Medulla oblongata (tissue), 1 donor: Measurements from ENCODE around the gene ZNF286A.
"Not testable (repeated sequence)": the region's sequence is repeated elsewhere in the genome, so short reads cannot be mapped to it uniquely, and the experiment has no call there.

Experiments used
- DNase-seq: peaks from one replicate; pipeline ENCODE4 v3.0.0-alpha.2; 2015; ENCODE audit errors: extremely low spot score

ZNF286A gene

DNA sequence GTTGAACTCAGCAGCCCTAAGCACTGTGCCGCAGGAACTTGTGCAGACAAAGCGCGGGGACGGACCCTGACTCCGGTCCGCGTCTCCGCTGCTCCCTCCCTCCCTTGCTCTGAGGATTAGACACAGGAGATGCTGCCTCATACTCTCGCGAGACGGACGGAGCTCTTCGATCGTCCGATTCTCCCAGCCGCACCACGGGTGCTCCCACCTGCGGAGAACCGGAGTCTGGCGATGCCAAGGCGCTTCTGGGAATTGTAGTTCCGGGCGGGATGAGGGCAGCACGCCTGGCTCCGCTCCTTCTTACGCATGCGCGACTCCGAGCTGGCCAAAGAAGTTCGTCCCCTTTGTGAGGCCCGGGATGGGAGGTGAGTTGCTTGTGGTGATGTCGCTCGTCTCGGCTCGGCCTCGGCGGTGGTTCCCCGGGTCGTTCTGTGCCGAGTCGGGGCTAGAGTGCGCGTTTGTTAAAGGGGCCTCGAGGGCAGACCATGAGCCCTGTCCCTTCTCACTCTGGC is at the start of gene ZNF286A:
Gene ZNF286A, plus strand, starts transcription at position 340 of the 512 bp plus-strand sequence. CDS start 578 bp downstream, outside the sequence.
- peak; percentile 100 for DNase-seq

DNA sequence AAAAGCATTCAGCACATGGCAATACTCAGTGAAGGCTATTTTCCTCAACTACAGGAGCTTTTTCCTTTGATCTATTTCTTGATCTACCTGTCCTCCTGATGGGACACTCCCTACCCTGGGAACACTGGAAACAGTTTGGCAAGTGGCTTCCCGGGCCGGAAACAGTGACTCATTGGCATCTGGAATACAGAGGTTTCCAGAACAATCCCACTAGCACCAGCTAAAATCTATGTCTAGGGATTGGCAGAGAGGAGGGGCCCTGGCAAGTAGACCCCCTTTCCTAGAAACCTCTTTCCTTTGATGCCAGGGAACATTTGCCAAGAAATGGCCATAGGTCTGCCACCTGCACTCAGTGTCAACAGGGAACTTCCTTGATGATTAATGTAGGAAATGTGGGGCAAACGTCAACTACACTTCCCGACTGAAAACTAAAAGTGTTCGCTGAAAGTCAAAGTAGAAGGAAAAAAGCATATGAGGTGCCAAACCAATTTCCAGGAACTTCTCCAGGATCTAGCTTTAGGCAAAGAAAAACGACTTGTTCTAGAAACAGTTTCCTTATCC is 49.6 kb upstream of the ZNF286A start:
- peak; percentile 42 for DNase-seq

DNA sequence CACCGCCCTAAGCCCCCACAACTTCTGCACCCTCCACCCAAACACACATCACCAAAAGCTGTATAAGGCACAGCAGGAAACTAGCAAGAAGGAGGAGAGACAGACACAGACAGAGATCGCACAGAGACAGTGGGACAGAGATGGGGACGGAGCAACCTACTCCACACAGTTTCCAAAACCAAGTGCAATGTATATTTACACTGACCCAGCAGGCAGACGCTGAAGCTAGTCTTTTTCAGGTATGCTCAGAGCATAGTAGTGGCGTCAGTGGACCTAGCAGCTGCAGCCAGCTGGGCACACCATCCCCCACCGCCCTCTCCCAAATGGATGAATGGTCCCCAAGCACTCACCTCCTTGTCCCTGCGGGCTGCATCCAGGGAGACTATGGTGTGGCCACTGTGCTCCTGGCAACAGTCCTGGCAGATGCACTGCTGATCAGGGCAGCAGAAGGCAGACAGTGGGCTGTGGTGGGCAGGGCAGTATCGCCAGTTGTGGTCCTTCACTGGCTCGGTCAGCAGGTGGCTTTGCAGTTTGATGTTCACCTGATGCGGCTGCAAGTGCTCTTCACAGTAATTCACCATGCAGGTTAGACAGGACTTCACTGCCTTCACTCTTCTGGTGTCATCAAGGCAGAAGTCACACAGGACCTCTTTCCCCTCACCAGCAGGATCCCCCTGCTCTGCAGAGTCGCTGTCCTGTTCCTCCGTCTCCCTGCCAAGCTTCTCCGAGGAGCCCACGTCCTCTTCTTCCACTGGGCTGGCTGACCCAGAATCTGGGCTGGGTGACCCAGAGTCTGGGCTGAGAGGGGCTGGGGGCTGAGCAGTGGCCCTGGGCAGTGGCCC is 48.6 kb upstream of the ZNF286A start:
- no peak for DNase-seq

DNA sequence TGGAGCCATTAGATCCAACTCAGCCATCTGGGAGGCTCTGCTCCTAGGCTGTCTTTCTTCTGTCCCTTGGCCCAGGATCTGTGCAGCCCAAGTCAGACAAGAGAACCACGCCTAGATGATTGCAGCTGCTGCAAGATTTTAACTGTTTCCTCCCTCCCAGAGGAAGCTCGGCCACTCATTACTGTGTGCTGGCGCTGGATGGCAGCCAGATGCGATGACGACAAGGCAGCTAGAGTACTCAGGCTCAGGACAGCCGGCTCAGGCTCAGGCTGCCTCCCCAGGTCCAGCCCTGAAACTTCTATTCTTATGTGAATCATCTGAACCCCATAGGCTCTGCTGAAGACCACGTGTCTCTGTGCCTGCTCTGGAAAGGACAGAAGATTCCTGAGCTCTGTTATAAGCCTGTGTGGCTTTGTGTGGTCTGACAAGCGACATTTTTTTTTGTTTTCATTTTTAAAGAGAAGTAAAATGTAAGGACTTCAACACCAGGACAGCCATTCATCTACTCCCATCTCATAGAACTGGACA is 47.9 kb upstream of the ZNF286A start:
- peak; percentile 89 for DNase-seq

DNA sequence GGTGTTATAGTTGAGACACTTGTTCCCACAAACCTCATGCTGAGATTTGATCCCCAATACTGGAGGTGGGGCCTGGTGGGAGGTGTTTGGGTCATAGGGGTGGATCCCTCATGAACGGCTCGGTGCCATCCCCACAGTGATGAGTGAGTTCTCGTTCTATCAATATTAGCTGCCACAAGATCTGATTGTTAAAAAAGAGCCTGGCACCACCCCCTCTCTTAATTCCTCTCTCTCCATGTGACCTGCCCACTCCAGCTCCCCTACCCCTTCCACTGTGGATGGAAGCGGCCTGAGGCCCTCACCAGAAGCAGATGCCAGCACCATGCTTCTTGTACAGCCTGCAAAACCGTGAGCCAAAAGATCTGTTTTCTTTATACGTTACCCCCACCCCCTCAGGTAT is 46.6 kb upstream of the ZNF286A start:
- no peak for DNase-seq

DNA sequence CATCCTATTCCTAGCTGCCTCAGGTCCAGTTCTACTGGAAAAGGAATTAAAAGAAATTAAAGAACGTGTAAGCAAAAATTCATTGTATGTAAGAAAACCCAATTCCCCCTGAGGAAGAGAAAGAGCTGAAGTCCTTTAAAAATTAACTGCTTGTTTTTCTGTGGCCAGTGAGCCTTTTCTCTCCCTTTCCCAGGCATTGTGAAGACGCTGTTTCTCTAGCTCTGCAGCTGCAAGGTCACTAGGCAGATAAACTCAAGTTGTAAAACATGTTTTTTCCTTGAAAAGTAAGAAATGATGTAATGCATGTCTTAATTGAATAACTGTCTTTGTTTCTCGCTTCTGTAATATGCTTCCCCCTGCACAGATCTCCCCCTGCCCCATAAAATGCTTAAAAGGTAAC is 45.2 kb upstream of the ZNF286A start:
- DNase-seq: not testable (repeated sequence)

DNA sequence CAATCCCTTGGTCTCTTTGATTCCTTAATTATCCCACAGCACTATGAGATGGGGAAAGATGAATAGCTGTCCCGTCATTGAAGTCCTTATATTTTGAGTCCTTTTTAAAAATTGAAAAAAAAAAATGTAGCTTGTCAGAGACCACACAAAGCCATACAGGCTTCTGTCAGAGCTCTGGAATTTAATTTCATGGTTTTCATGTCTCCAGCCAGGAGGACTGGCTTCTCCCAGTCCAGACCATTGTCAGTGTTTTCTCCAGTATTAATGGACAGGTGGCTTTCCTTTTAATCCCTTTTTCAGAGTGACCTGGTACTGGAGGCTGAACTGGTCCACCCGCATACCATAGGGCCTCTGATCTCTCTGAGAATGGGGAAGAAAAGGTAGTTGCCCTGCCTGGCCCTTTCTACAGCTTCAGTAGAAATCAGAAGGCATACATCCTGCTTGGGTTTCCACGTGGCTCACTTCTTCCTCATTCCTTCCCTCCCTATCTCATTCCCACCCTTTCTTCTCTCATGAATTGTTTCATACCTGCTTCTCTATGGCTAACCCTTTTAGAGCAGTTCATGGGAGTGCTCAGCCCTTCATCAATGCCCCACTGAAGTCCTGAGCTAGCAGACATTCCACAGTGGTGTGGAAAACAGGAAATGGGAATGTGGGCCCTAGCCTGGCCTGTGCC is 44.5 kb upstream of the ZNF286A start:
- no peak for DNase-seq

DNA sequence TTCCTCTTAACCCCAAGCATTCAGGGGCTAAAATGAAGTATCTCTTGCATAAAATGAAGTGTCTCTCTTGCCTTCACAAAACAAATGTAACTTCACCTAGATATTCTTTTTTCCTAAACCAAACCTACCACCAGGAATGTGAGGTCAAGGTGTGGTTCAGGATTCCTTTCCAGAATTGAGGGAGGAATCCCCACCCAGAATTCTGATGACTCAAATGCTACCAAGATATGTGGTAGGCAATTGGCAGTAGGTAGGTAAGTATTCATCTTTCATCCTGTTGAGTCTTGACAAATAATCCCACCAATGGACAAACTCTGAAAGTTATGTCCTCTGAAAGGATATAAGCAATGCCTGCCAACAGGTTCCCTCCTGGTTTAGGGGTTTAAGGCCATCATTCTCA is 41.7 kb upstream of the ZNF286A start:
- no peak for DNase-seq

DNA sequence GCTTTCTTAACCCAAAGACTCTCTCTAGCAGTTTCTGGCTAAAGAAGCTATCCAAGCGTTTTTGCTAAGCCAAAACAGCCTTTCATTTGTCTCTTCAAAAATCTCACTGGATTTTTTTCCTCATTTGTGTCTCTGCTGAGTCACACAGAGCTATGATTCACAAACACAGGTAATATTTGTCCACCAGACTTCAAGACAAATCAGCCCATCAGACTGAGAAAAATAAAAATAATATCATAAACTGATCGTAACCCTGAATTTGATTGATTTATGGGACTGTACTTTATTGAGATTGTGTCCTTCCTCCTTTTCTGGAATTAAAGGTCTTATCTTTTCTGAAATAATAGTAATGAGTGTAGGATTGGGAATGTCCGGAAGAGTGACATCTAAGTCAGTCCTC is 41.3 kb upstream of the ZNF286A start:
- DNase-seq: no peak

DNA sequence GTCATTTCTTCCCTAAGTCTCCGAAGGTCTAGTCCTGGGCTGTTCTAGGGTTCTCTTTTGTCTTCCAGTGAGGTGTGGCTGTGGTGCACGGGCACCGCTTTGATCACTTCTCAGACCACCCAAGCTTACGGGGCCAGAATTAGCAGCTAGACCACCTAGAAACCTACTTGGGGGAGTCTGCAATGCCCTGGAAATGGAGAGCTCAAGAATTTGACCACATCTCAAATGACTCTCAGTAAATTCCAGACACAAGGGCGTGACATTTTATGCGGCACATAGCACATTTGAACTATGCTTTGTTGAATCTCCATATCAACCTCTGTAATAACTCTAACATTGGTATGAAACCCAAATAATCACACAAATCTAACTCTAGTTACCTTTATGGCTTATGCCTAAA is 40.3 kb upstream of the ZNF286A start:
- no peak for DNase-seq

DNA sequence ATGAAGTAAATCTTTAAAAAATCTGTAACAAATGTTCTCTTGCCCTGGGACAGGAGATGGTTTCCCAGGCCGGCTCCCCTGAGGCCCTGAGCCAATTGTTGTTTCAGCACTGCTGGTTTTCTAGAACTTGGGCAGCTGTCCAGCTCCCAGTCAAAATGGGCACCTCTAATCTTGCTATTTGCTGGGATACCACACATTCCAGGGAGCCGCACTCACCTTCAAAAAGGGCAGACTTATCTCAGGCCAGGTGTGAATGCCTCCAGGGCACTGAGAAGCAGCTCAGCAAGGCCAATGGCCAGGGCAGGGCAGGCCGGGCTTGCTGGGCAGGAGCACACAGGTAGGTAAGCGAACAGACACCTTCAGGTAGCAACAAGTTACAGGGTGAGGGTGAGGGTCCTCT is 39.9 kb upstream of the ZNF286A start:
- no peak for DNase-seq

DNA sequence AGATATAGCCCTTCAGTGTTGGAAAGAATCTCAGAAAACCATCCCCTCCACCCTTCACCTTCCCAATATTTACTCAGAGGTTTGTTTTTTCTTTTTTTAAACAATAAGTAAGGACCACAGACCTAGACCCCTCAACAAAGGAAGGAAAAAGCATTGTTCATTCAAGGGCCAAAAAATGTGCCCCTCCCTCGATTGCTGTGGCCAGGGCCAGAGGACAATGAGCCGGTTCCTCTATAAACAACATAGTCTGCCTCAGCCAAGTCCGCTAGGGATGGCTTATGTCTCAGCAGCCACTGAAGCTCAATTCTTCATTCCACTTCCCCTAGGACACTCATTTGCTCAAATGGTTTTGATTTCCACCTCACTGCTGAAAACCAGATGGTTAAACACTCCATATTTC is 39.5 kb upstream of the ZNF286A start:
- DNase-seq: no peak

DNA sequence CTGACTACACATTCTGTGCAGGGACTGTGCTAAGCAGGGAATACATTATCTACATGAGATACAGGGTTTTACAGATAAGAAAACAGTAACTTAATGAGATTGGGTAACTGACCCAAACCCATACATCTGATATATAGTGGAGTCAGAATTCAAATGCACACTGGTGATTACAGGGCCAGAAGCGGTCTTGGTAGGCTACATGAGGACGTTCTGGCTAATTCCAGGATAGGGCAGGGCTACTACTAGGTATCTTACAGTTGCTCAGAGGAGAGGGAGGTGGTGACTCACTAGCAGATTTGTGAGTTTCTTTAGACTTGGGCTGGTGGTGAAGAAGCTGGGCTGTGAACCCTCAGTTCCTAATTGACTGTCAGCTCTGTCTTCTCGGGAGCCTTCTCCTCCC is 36.9 kb upstream of the ZNF286A start:
- no peak for DNase-seq

DNA sequence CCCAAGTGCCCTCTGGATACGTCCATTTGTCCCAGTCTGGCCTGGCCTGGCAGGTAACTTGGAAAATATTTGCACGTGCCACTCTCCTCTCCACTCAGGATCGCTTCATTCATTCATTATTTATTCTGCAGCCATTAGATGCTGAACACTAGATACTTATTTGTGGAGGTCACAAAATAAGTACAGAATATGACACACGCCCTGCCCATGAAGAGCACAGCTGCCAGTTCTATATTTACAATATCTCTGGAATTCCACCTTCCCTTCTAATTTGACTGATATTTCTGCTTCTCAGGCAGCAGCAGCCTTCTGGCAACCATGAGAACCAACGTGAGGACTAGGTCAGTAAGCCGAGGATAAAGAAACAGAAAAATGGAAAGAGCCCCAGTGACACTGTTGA is 36.4 kb upstream of the ZNF286A start:
- no peak for DNase-seq

DNA sequence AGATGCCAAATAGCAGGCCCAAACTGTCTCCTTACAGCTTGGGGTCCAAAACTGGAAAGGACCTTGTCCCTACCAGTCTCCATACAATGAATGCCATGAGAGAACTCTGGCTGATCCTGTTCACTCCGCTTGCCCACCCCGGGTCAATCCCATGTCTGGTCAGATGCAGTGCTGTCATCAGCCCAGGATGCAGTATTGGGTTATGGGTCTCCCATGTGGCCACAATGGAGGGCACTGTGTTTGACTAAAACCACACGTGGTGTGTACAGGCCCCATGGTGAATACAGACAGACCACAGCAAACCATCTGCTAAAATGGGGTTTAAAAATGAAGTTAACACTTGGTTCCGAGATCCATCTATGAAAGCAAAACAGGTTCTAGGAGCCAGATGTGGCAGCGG is 35.9 kb upstream of the ZNF286A start:
- no peak for DNase-seq

DNA sequence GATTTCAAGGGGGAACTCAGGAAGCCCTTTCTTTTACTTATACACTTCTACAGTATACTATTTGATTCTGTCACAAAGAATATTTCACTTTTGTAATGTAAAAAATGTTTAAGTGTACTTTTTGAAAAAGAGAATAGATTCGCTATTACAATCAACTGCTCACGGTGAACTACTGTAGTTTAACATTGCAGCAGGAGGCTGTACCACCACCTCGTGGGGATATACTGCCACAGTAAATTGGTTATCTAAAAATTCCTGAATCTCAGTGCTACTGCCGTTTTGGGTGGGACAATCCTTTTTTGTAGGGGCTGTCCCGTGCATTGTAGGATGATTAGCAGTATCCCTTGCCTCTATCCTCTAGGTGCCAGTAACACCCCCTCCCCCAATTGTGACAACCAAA is 30.0 kb upstream of the ZNF286A start:
- not testable (repeated sequence) for DNase-seq

DNA sequence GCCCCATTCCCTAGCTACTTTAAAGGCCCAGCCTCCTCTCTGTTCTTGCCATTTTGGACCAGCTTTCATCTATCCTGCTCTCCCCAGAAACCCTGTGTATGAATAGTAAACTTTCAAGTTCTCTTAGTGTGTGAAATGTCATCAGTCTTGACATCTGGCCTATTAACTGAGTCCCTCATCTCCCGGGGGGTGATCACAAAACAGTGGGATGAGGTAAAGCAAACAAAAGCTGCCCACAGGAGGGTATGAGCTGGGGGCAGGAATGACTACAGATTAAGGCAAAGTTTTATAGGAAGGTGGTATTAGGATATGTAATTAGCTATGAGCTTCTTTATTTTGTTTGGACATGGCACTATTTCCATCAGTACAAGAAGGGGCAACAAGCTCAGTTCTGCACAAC is 24.9 kb upstream of the ZNF286A start:
- DNase-seq: not testable (repeated sequence)

DNA sequence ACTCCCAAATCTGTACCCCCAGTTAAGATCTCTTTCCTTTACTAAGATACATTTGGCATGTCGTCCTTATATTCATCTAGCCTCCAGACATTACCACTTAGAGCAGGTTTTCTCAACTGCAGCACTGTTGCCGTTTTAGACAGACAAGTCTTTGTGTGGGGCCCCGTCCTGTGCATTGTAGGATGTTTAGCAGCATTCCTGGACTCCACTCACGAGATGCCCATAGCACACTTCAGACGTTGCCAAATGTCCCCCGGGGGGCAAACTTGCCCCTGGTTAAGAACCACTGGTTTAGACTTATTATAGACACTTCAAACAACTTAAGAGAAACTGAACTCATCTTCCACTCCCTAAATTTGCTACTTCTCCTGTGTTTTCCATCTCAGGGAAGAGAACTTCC is 23.6 kb upstream of the ZNF286A start:
- DNase-seq: not testable (repeated sequence)

DNA sequence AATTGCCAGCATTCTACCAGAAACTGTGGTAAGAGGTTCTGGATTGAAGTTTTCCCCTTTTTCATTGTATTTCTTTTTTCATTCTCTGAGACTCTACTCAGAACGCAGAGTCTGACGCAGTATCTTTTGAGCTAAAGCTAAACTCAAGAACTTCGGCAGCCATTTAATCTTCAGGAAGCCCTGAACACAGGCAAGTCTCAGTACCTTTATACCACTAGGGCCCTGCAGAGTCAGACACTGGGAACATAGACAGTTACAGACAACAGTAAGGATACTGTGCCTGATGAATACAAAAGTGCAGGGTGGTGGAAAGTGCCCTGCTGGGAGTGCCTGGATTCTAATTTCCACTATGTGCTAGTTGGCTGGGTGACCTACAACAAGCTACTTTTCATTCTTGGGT is 16.4 kb upstream of the ZNF286A start:
- DNase-seq: not testable (repeated sequence)

DNA sequence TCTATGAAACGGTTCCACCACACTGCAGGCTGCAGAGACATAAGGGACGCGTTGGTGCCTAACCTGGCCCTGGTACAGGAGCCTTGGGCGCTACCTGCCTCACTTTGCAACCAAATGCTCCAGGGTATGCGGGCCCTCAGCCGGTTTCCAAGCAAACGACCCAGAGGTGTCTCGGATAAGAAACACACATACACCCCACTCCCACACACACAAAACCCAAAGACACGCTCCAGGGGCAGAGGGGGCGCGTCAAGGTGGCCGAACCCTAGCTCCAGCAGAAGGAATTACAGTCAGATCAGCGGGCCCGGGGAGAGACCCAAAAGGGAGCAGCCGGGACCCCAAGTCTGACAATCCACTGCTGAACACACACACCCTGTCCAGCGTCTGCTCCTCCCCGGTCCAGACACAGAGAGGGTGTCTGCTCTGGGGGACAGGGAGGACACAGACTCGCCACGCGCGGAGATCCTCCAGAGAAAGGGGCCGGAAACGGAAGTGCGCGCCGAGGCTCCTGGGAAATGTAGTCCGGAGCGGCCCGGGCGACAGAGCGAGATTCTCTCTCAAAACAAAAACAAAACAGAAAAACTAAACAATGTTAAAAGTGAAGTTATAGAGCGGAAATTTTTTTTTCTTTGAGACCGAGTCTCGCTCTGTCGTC is 15.6 kb upstream of the ZNF286A start, which contains the start of gene TRIM16:
Gene TRIM16, minus strand, starts transcription at position 488 of the 655 bp plus-strand sequence. CDS start 32,702 bp downstream, outside the sequence.
- peak; percentile 76 for DNase-seq

DNA sequence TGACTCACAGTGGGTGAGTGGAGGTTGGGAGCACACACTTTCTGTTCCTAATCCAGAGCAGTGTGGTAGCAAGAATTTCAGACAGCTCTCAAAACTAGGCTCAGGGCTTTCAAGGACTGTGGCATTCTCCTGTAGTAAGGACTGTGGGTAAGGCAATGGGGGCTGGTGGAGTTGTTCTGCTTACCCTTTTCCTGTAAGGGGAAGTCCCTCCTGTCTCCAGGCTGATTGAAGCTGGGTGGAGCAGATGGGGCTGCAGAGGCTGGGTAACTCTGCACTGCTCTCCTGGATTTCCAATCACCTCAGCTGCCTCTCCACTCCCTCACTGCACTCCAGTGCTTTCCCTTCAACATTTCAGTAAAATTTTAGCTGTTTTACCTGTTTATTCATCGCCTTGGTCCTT is 12.1 kb upstream of the ZNF286A start:
- not testable (repeated sequence) for DNase-seq

DNA sequence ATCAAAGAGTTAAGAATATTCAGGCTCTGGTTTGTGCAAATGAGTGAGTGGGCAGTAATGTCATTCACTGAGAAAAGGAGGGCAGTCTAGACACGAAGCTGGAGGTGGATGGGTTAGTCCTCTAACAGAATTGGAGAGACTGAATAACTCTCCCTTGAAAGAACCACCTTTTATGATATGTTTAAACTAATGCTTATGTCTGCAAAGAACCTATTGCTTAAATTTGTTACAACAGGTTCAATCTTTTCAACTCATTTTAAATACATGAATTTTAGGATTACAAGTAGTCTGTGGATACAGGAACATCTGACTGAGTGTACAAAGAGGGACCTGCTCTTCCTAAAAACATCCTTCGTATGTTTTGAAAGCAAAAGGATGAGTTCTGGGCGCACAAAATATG is 585 bp upstream of the ZNF286A start:
- peak; percentile 20 for DNase-seq
